BJ (cell line): ENCODE data around the gene NUDCD3. TPM values are rescaled to one million over a fixed set of nuclear protein-coding genes. Genes with fewer than 3 reads are reported as not detected.

ENCODE experiments used
- CTCF ChIA-PET: fragments of 350-600 bp; formaldehyde crosslinking; extraction: SDS; loops from one replicate; lab custom pipeline; 2021; ENCODE audit warnings: antibody characterized with exemption, inconsistent platforms; lab: Yijun Ruan, JAX
- POLR2A ChIA-PET: fragments of 300-600 bp; sonication (Branson Sonifier 250); formaldehyde crosslinking; extraction: SDS; loops from one replicate; lab custom pipeline; 2021; ENCODE audit warnings: antibody characterized with exemption; lab: Charles Lee
- DNase-seq: peaks from one replicate; pipeline ENCODE4 v3.0.0-alpha.2; 2011; ENCODE audit warnings: low read depth
- H3K27me3 ChIP-seq: 2 replicates; pipeline ENCODE4 v1.6.0; 2011; ENCODE audit warnings: low read length; ENCODE audit not compliant: control insufficient read depth, insufficient read depth
- H3K36me3 ChIP-seq: 2 replicates; pipeline ENCODE4 v1.5.1; 2011; ENCODE audit warnings: low read length; ENCODE audit not compliant: control insufficient read depth, insufficient read depth
- H3K4me3 ChIP-seq: 2 replicates; pipeline ENCODE4 v1.5.1; 2011; ENCODE audit warnings: low read depth, mild to moderate bottlenecking, control low read depth, low read length
- polyA plus RNA-seq: library from polyadenylated mRNA; depleted of rRNA; stranded (reverse); fragments of >200 nt; gene quantifications from 2 replicates; pipeline ENCODE4 v1.2.3, GENCODE V29; 2011
- TF ChIP-seq, protein P1 (sequence below): IDR thresholded peaks from 2 replicates; pipeline ENCODE4 v1.5.1; 2011; ENCODE audit warnings: low read depth, mild to moderate bottlenecking, control low read depth, inconsistent platforms, low read length, moderate library complexity; ENCODE audit not compliant: insufficient read depth

NUDCD3 gene
- polyA plus RNA-seq, 1 experiment, result 82.8 TPM

DNA sequence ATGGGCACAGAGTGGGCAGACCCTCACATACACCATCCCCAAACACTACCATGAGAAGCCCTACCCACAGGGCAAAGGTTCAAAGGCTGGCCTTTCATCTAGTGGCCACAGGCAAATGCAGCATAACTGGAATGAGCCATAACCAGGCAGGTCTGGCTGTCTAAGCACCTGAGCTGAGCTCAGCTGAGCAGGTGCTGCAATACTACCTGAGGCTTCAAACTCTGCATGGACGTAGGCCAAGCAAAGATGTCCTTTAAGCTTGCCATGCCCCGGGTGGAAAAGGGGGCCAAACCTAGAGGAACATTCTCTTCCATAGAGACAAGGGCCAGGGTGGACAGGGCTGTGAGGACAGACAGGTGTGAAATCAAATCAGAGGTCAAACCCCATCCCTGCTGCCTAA lies 99.8 kb downstream of the NUDCD3 start:
- no peaks in the 10 kb centered on the region for H3K27me3 ChIP-seq
- peaks cover 27% of the 10 kb centered on the region for H3K36me3 ChIP-seq
- ChIA-PET CTCF (interaction anchor here (0.6 kb wide), 1 partner anchor 152 kb away, joined by 3 read pairs; no protein-coding TSS in a partner anchor), POLR2A (no interaction called here)
- DNase-seq, result no peak
- TF ChIP-seq, protein P1, sequence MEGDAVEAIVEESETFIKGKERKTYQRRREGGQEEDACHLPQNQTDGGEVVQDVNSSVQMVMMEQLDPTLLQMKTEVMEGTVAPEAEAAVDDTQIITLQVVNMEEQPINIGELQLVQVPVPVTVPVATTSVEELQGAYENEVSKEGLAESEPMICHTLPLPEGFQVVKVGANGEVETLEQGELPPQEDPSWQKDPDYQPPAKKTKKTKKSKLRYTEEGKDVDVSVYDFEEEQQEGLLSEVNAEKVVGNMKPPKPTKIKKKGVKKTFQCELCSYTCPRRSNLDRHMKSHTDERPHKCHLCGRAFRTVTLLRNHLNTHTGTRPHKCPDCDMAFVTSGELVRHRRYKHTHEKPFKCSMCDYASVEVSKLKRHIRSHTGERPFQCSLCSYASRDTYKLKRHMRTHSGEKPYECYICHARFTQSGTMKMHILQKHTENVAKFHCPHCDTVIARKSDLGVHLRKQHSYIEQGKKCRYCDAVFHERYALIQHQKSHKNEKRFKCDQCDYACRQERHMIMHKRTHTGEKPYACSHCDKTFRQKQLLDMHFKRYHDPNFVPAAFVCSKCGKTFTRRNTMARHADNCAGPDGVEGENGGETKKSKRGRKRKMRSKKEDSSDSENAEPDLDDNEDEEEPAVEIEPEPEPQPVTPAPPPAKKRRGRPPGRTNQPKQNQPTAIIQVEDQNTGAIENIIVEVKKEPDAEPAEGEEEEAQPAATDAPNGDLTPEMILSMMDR, result no peak
- H3K4me3 ChIP-seq, result no peak overlapping the region

DNA sequence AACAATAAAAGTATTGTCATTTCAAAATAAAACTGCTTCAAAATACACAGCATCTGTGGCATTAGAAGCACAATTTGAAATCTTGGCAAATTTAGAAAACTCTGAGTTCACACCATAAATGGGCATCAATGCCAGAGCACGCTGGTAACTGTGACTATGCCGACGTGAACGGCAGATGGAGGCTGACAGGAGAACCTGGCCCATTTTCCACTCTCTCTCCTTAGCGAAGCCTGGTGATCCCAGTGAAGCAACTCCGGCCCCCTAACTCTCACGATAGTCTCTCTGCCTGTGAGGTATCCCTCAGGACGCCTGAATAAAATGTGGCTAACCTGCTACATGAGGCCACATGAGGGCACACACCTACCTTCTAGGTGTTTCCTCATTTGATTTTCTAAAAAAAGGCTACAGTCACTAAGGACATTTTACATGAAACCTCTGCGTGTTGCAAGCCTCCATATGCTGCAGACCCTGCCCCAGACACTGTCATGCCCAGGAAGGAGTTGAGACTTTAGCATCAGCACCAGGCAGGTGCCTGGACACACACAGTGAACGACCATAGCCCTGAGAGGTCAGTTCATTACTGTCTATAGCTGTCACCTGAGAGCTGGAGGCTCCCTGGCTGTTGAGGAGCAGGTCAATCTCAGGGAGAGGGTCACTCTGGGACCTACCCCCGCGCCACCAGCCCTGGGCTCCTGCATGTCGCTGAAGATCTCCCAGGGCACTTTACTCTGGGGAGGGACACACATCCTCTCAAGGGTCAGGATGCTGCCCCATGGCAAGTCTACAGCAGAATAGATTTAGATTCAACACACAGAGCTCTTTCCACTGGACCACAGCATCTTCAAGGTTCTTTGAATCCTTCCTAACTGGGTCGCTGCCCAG lies 102.1 kb downstream of the NUDCD3 start:
- H3K36me3 ChIP-seq, result peaks cover 28% of the 10 kb centered on the region
- POLR2A ChIA-PET, result no interaction called here
- no peaks in the 10 kb centered on the region for H3K27me3 ChIP-seq
- CTCF ChIA-PET, result no interaction called here
- no peak overlapping the region for H3K4me3 ChIP-seq
- TF ChIP-seq, protein P1, result no peak
- no peak for DNase-seq

DNA sequence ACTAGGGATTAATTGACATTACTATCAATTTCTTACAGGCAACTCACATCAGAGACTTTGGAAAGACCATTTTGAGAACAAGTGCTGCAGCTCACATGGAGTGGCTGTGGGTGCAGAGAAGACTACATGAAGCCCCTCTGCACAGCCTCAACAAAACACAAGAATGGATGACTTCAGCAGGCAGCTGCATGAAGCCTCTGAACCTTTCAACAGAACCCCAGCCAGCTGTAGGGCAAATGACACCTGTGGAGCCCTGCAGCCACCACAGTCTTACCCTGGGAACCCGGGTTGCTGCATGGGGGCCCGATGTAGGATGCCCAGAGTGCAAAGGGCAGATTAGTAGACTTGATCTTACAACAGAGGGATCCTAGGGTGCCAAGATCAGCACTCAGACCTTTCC lies 103.1 kb downstream of the NUDCD3 start:
- H3K4me3 ChIP-seq, result no peak overlapping the region
- POLR2A ChIA-PET, result interaction anchor here (0.6 kb wide), 1 partner anchor 626 kb away, joined by 3 read pairs; no protein-coding TSS in a partner anchor
- TF ChIP-seq, protein P1, result no peak
- peaks cover 25% of the 10 kb centered on the region for H3K36me3 ChIP-seq
- CTCF ChIA-PET, result no interaction called here
- DNase-seq, result no peak
- no peaks in the 10 kb centered on the region for H3K27me3 ChIP-seq

DNA sequence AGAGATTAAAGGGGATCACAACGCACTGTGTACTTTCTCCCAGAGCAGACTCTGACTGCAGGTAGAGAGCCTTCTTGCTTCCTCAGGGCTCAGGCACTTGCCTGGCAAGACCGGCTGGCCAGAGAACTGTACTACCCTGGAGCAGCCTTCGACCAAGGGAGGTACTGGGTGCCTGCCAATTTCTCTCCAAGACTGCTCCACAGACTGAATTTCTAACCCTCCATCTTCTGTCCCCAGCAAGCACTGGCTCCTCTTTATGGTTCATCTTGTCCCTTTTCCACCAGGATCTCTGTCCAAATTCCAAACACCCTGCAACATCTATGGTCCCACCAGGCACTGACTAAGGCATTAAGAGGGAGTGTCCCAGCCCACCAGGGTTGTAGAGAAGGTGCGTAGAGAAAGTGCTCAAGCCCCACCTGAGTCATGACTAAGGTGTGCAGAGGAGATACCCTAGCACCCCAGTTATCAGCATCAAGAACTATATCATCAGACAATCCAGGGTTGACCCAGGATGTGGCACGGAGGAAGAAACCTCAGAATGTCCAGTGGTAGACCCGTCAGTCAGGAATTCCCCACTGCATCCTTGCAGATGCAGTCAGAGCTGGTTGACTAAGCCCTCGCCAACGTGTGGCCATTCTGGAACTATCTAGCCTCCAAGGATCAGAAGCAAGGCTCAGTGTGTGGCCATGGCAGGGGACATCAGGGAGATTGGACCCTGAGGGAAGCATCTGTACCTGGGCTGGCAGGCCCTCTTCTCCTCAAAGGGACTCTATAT lies 104.1 kb downstream of the NUDCD3 start:
- peaks cover 21% of the 10 kb centered on the region for H3K36me3 ChIP-seq
- POLR2A ChIA-PET, result interaction anchor here (0.6 kb wide), 1 partner anchor 625 kb away, joined by 3 read pairs; no protein-coding TSS in a partner anchor
- TF ChIP-seq, protein P1, result no peak
- CTCF ChIA-PET, result no interaction called here
- no peak overlapping the region for H3K4me3 ChIP-seq
- H3K27me3 ChIP-seq, result no peaks in the 10 kb centered on the region
- DNase-seq, result no peak

DNA sequence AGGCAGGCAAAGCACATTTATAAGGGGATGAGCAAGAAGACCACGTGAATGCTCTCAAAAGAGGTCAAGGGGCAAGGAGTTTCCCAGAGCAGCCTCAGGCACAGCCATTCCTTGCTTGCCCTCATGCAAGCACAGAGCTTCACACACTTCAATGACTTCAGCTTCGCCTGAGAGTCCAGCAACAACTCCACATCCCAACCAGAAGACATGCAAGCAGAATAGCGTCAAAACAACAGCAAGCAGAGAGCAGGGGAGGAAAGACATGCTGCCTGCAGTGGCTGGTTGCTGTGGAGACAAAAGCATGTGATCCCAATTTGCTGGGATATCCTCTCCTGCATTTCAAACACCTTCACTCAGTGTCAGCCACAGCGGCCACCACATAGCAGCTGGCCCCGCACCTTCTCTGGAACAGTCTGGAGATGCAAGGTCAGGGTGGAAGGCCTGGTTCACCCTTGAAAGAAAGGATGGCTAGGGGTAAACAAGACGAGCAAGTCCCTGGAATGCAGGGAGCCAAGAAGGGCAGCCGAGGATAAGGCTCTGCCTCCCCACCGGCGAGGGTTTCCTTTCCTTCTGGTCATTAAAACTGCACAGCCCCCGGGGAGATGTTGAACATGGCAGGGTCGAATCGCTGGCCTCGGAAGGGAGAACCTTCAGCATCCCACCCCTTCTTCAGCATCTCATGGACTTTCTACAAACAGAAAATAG lies 104.9 kb downstream of the NUDCD3 start:
- DNase-seq, result no peak
- TF ChIP-seq, protein P1, result no peak
- Histone ChIP-seq H3K27me3 (no peaks in the 10 kb centered on the region), H3K4me3 (no peak overlapping the region), H3K36me3 (peaks cover 18% of the 10 kb centered on the region)
- CTCF ChIA-PET, result no interaction called here
- POLR2A ChIA-PET, result no interaction called here
